Activated CD8-positive, alpha-beta memory T cell treated with anti-CD3 and anti-CD28 coated beads for 4 hours (primary cell): ENCODE results near the gene HCFC1R1.

Source experiments
- DNase-seq, 2 donors: peaks; one replicate each; pipeline ENCODE4 v3.0.0-alpha.2; 2020; ENCODE audit warnings: low read depth in 2 of 2

The HCFC1R1 gene

GRCh38 chr16:3020247-3020603 is 3.5 kb downstream of the HCFC1R1 start, which contains the start of gene TNFRSF12A:
TNFRSF12A (plus strand) TSS chr16:3020368; CDS start chr16:3020398, 30 bp downstream.
- no peak for DNase-seq

- DNase-seq, result no peak
Observed at GRCh38 chr16:3019594-3020246, 4.0 kb downstream of the HCFC1R1 start.

GRCh38 chr16:3017794-3018506 is 5.8 kb downstream of the HCFC1R1 start, which contains the start of gene CLDN6:
CLDN6 (minus strand) TSS chr16:3018183; CDS start chr16:3016021, 2,162 bp downstream.
- DNase-seq, result no peak

- no peak for DNase-seq
Observed at GRCh38 chr16:3017344-3017743, 6.4 kb downstream of the HCFC1R1 start.

GRCh38 chr16:3015865-3016521 is 7.7 kb downstream of the HCFC1R1 start:
- DNase-seq, result no peak

- no peak for DNase-seq
Observed at GRCh38 chr16:3014971-3015370, 8.8 kb downstream of the HCFC1R1 start.

GRCh38 chr16:3013998-3014690 is 9.6 kb downstream of the HCFC1R1 start:
- DNase-seq, result no peak

GRCh38 chr16:3013491-3013951 is 10.2 kb downstream of the HCFC1R1 start:
- DNase-seq, result no peak

- no peak for DNase-seq
Observed at GRCh38 chr16:3012828-3013420, 10.8 kb downstream of the HCFC1R1 start, which contains the start of gene CLDN9. CLDN9 (plus strand) TSS chr16:3012923; CDS start chr16:3013363, 440 bp downstream.

GRCh38 chr16:3012246-3012645 is 11.5 kb downstream of the HCFC1R1 start:
- no peak for DNase-seq

GRCh38 chr16:3010510-3010909 is 13.2 kb downstream of the HCFC1R1 start:
- no peak for DNase-seq

GRCh38 chr16:3009568-3010390 is 14.0 kb downstream of the HCFC1R1 start:
- no peak for DNase-seq

- DNase-seq, result no peak
Observed at GRCh38 chr16:3008690-3009037, 15.1 kb downstream of the HCFC1R1 start.

- no peak for DNase-seq
Observed at GRCh38 chr16:3007957-3008689, 15.6 kb downstream of the HCFC1R1 start.

GRCh38 chr16:3007059-3007956 is 16.4 kb downstream of the HCFC1R1 start:
- no peak for DNase-seq

- DNase-seq, result no peak
Observed at GRCh38 chr16:3004781-3005284, 18.9 kb downstream of the HCFC1R1 start.

GRCh38 chr16:3004319-3004718 is 19.4 kb downstream of the HCFC1R1 start:
- no peak for DNase-seq

GRCh38 chr16:3003582-3004270 is 20.0 kb downstream of the HCFC1R1 start:
- peak; percentile 88 to 95 for DNase-seq
